ENCODE measurements around the gene MBD5. TPM values are rescaled to one million over a fixed set of nuclear protein-coding genes. Genes with fewer than 3 reads are reported as not detected.
"Not testable (repeated sequence)": the region's sequence is repeated elsewhere in the genome, so short reads cannot be mapped to it uniquely, and the experiment has no call there.

The MBD5 gene
- total RNA-seq, 2 donors from 2014 or later, result 38.2 to 44.7 TPM

DNA sequence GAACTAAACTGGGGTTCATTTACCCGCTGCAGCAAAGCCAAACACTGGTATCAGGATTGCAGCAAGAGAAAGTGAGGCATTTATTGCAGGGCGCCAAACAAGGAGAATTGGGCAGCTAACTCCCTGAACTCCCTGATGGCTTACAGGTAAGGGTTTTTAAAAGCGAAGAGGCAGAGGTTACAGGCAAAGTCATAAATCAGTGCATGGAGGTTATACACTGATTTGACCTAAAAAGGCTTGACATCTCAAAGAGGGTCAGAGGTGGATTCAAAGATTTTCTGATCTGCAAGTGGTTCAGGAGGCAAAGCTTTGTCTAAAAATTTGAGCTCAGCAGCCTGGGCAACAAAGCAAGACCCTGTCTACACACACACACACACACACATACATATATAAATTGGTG lies 520.9 kb downstream of the MBD5 start:
- Histone ChIP-seq H3K27me3 (replicated peaks; ENCODE audit: insufficient read depth) (no peaks in the 10 kb centered on the region), H3K9me3 (no peaks in the 10 kb centered on the region), H3K27ac (no peak overlapping the region), H3K36me3 (no peaks in the 10 kb centered on the region), H3K4me1 (replicated peaks) (no peaks in the 10 kb centered on the region), H3K4me3 (no peak overlapping the region)
- intact Hi-C loops (cut with DNase I), result no loop called here
- no peak for DNase-seq (ENCODE audit: low spot score)
- 97% methylated on average over 3 of the region's 3 CpGs for WGBS
- TF ChIP-seq POLR2AphosphoS5 (IDR thresholded peaks at IDR 0.05), result no peak
- no peak for TF ChIP-seq POLR2A (IDR thresholded peaks at IDR 0.05)
- TF ChIP-seq, protein P1, sequence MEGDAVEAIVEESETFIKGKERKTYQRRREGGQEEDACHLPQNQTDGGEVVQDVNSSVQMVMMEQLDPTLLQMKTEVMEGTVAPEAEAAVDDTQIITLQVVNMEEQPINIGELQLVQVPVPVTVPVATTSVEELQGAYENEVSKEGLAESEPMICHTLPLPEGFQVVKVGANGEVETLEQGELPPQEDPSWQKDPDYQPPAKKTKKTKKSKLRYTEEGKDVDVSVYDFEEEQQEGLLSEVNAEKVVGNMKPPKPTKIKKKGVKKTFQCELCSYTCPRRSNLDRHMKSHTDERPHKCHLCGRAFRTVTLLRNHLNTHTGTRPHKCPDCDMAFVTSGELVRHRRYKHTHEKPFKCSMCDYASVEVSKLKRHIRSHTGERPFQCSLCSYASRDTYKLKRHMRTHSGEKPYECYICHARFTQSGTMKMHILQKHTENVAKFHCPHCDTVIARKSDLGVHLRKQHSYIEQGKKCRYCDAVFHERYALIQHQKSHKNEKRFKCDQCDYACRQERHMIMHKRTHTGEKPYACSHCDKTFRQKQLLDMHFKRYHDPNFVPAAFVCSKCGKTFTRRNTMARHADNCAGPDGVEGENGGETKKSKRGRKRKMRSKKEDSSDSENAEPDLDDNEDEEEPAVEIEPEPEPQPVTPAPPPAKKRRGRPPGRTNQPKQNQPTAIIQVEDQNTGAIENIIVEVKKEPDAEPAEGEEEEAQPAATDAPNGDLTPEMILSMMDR (IDR thresholded peaks at IDR 0.05), result no peak

DNA sequence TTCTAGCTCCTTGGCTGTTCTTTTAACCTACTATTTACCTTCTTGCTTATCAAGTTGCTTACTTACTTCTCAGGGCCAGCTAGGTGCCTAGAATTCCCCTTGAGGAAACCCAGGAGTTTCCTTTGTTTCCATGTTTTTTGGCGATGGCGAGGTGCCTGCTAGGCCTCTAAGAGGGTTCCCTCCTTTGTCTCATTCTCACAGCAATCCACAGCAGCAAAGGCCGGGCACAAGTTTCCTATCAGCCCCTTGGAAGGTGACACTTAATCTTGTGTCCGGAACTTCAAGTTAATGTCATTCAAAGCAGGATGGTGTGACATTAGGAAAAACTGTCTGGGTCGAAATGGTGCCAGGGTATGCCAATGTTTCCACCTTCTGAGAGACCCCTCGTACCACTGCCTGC lies 521.7 kb downstream of the MBD5 start:
- 78% methylated on average over 6 of the region's 6 CpGs for WGBS
- intact Hi-C loops (cut with DNase I), result no loop called here
- no peaks in the 10 kb centered on the region for H3K9me3 ChIP-seq
- no peak overlapping the region for H3K27ac ChIP-seq
- H3K27me3 ChIP-seq (replicated peaks; ENCODE audit: insufficient read depth), result no peaks in the 10 kb centered on the region
- H3K4me3 ChIP-seq, result no peak overlapping the region
- H3K4me1 ChIP-seq (replicated peaks), result no peaks in the 10 kb centered on the region
- H3K36me3 ChIP-seq, result no peaks in the 10 kb centered on the region
- TF ChIP-seq POLR2A (IDR thresholded peaks at IDR 0.05) (no peak), POLR2AphosphoS5 (IDR thresholded peaks at IDR 0.05) (no peak)
- TF ChIP-seq, protein P1 (IDR thresholded peaks at IDR 0.05), result no peak
- no peak for DNase-seq (ENCODE audit: low spot score)

DNA sequence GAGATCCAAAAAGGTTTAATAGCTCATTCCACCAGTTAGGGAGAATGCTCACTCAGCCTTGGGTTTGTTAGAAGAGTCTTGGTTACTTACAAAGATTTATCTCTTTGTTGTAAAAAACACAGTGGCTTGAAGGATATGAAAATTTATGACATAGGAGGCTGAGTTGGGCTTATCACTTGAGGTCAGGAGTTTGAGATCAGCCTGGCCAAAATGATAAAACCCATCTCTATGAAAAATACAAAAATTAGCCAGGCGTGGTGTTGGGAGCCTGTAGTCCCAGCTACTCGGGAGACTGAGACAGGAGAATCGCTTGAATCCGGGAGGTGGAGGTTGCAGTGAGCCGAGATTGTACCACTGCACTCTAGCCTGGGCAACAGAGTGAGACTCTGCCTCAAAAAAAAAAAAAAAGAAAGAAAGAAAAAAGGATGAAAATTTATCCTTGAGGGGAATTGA lies 522.2 kb downstream of the MBD5 start:
- H3K27me3 ChIP-seq (replicated peaks; ENCODE audit: insufficient read depth); H3K9me3 ChIP-seq; H3K36me3 ChIP-seq; intact Hi-C loops (cut with DNase I); H3K27ac ChIP-seq; H3K4me3 ChIP-seq; DNase-seq (ENCODE audit: low spot score); H3K4me1 ChIP-seq (replicated peaks): not testable (repeated sequence)
- WGBS, result 90% methylated on average over 5 of the region's 5 CpGs

DNA sequence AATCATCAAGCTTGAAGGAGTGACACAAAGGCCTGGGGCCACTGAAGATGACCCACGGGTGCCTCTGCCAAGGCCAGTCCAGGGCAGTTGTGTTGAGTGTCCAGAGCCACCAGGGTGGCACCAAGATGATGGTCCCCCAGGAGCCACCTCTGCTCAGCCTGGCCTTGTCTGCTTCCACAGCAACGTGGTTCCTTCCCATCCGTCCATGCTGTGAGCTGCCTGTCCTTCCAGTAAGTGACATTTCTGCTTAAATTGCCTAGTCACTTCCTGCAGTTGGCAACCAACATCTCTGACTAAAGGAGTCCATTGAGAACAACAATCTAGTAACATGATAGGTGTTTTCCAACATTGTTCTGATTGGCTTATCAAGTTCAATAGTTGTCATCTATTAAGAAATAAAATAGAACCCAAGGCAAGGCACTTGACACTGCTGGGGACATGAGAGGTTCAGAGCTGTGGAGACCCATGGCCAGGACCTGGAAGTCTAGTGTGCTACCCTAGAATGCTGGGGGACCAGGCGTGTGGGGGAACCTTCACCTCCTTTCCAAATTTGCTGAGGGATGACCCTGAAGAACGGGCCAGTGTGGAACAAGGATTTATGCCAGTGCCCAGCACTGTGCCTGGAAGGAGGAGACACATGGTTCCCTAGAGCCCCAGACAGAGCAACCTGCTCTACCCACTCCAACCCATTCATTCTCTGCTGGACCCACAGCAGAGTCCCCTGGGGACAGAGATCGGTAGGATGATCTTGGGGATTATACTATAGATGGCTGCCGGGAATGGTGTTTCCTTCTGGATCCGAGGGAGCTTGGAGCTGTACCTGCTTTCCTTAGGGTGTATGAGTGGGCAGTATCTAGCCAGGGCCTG lies 524.7 kb downstream of the MBD5 start:
- Histone ChIP-seq H3K27ac (no peak overlapping the region), H3K4me3 (no peak overlapping the region), H3K36me3 (no peaks in the 10 kb centered on the region), H3K27me3 (replicated peaks; ENCODE audit: insufficient read depth) (no peaks in the 10 kb centered on the region), H3K4me1 (replicated peaks) (no peaks in the 10 kb centered on the region), H3K9me3 (no peaks in the 10 kb centered on the region)
- 88% methylated on average over 7 of the region's 8 CpGs for WGBS
- TF ChIP-seq POLR2AphosphoS5 (IDR thresholded peaks at IDR 0.05) (no peak), POLR2A (IDR thresholded peaks at IDR 0.05) (no peak)
- TF ChIP-seq, protein P1 (IDR thresholded peaks at IDR 0.05), result no peak
- DNase-seq (ENCODE audit: low spot score), result no peak
- intact Hi-C loops (cut with DNase I), result no loop called here

DNA sequence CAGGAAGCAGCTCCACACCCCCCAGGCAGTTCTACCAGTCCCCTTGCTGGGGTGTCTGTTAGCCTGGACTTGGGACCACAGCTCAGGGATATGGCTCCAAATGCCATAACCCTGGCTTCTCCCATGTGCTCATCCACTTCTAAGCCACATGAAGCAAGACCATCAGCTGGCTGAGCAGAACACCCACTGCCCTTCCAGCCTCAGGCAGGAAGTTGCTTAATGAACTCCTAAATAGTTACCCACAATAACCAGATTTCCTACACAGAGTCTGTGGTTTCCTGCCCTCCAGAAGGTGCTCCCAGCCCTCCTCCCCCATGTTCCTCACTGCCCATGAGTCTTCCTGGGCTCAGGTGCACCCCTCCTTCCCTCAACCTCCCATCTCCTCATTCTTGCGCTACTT lies 525.4 kb downstream of the MBD5 start:
- Histone ChIP-seq H3K36me3 (no peaks in the 10 kb centered on the region), H3K9me3 (no peaks in the 10 kb centered on the region), H3K27ac (no peak overlapping the region), H3K4me3 (no peak overlapping the region), H3K4me1 (replicated peaks) (no peaks in the 10 kb centered on the region), H3K27me3 (replicated peaks; ENCODE audit: insufficient read depth) (no peaks in the 10 kb centered on the region)
- 81% methylated on average over 1 of the region's 1 CpG for WGBS
- no peak for DNase-seq (ENCODE audit: low spot score)
- TF ChIP-seq POLR2AphosphoS5 (IDR thresholded peaks at IDR 0.05), result no peak
- TF ChIP-seq POLR2A (IDR thresholded peaks at IDR 0.05), result no peak
- TF ChIP-seq, protein P1 (IDR thresholded peaks at IDR 0.05), result no peak
- intact Hi-C loops (cut with DNase I), result no loop called here

Data from prostate gland (tissue), 2 donors.